ENCODE data around the gene PCP2. TPM values are rescaled to one million over a fixed set of nuclear protein-coding genes. Genes with fewer than 3 reads are reported as not detected.

The PCP2 gene
- total RNA-seq, 1 experiment from 2014 or later, result not detected

DNA sequence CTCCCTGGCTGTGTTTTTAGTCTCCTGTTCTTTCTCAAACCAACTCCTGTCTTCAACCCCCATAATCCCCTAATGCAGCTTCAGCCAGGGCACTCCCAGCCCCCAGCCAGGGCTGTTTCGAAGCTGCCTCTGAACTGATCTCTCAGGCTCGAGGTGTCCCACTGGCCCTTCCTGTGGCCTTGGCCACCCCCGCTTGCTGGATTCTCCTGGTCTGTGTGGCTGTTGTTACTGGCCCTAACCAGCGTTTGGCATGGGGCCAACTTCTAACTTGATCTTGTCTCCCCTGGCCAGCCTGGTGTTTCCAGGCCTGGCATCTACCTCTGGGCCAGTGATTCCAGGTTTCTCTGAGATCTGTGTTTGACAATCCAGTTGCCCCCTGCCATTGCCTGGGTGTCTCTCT lies 15.2 kb downstream of the PCP2 start:
- peak overlapping the region in 1 of 3 experiments; percentile 28; a peak in 1 of 7 replicates for H3K27ac Mint-ChIP-seq
- H3K27me3 Mint-ChIP-seq (ENCODE audit: low read depth), result no peaks in the 10 kb centered on the region
- TF ChIP-seq, protein P1, sequence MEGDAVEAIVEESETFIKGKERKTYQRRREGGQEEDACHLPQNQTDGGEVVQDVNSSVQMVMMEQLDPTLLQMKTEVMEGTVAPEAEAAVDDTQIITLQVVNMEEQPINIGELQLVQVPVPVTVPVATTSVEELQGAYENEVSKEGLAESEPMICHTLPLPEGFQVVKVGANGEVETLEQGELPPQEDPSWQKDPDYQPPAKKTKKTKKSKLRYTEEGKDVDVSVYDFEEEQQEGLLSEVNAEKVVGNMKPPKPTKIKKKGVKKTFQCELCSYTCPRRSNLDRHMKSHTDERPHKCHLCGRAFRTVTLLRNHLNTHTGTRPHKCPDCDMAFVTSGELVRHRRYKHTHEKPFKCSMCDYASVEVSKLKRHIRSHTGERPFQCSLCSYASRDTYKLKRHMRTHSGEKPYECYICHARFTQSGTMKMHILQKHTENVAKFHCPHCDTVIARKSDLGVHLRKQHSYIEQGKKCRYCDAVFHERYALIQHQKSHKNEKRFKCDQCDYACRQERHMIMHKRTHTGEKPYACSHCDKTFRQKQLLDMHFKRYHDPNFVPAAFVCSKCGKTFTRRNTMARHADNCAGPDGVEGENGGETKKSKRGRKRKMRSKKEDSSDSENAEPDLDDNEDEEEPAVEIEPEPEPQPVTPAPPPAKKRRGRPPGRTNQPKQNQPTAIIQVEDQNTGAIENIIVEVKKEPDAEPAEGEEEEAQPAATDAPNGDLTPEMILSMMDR (conservative IDR thresholded peaks at IDR 0.05), result no peak

More for the DNA sequence above, 15.2 kb downstream of the PCP2 start:
- peaks cover 27 to 54% (median 53%) of the 10 kb centered on the region in 3 experiments for H3K36me3 Mint-ChIP-seq (ENCODE audit: insufficient read depth in 1 of 3, low read depth in 3 of 3)
- Histone ChIP-seq H3K9ac (ENCODE audit: extremely low read depth, insufficient read length, low read length) (no peak overlapping the region), H3T11ph (ENCODE audit: low read length) (no peak overlapping the region), H3K9me3 (ENCODE audit: control insufficient read depth, low read depth, low read length) (no peaks in the 10 kb centered on the region), H3K23me2 (ENCODE audit: insufficient read length, low read depth, low read length, poor library complexity, severe bottlenecking) (no peaks in the 10 kb centered on the region), H2AFZ (ENCODE audit: low read length) (no peak overlapping the region), H3K4me2 (ENCODE audit: insufficient read depth, insufficient read length, low read length) (no peak overlapping the region), H2BK120ac (ENCODE audit: low read depth, low read length, poor library complexity, severe bottlenecking) (no peak overlapping the region), H3K4ac (ENCODE audit: low read depth, low read length) (no peak overlapping the region), H3K27me3 (ENCODE audit: insufficient read depth, low read length) (peaks cover 2% of the 10 kb centered on the region; the same call in 1 of the 2 replicates), H2BK15ac (ENCODE audit: low read depth, low read length) (no peak overlapping the region), H4K20me1 (ENCODE audit: control insufficient read depth, insufficient read depth, insufficient read length) (no peaks in the 10 kb centered on the region), H3K23ac (ENCODE audit: insufficient read length, low read depth, low read length) (no peak overlapping the region), H4K91ac (ENCODE audit: insufficient read length, low read depth, low read length) (no peak overlapping the region), H4K5ac (ENCODE audit: insufficient read length, low read depth, low read length) (no peak overlapping the region), H3K79me2 (ENCODE audit: insufficient read depth, low read length) (no peaks in the 10 kb centered on the region), H4K8ac (replicated peaks; ENCODE audit: insufficient read length, low read depth, low read length) (no peak overlapping the region), H3K18ac (ENCODE audit: insufficient read length, low read depth, low read length) (no peak overlapping the region), H3K14ac (ENCODE audit: insufficient read depth, low read length) (no peak overlapping the region), H3K79me1 (ENCODE audit: insufficient read depth, low read depth, low read length, poor library complexity, severe bottlenecking) (no peaks in the 10 kb centered on the region), H2BK12ac (ENCODE audit: insufficient read length, low read depth, low read length) (no peak overlapping the region), H3K56ac (ENCODE audit: insufficient read length, low read depth, low read length) (no peak overlapping the region), H2BK5ac (ENCODE audit: insufficient read length, low read length) (no peak overlapping the region), H2AK5ac (ENCODE audit: insufficient read length, low read length) (no peak overlapping the region), H2BK20ac (ENCODE audit: low read depth, low read length, poor library complexity, severe bottlenecking) (no peak overlapping the region), H3K27ac (ENCODE audit: insufficient read length, low read depth, low read length) (no peak overlapping the region), H3K4me1 (ENCODE audit: insufficient read depth, low read length) (no peaks in the 10 kb centered on the region)
- no peak for DNase-seq
- H3K4me1 Mint-ChIP-seq, result no peaks in the 10 kb centered on the region
- H3K4me3 Mint-ChIP-seq, result no peak overlapping the region; a peak in 1 of 5 replicates
- H3K9me3 Mint-ChIP-seq, result no peaks in the 10 kb centered on the region
- no CpG with 5 or more reads among the region's 4 CpGs for WGBS (ENCODE audit: extremely low coverage, insufficient read length, low lambda C conversion rate)
